Activated T-helper 1 cell treated with Interleukin-2 at 50 U/mL for 16 hours (primary cell): ENCODE measurements around the gene EIF2A.
"Not testable (repeated sequence)": the region's sequence is repeated elsewhere in the genome, so short reads cannot be mapped to it uniquely, and the experiment has no call there.

ENCODE experiments used
- DNase-seq: peaks from one replicate; pipeline ENCODE4 v3.0.0-alpha.2; 2020; ENCODE audit warnings: low read depth

EIF2A gene

DNA sequence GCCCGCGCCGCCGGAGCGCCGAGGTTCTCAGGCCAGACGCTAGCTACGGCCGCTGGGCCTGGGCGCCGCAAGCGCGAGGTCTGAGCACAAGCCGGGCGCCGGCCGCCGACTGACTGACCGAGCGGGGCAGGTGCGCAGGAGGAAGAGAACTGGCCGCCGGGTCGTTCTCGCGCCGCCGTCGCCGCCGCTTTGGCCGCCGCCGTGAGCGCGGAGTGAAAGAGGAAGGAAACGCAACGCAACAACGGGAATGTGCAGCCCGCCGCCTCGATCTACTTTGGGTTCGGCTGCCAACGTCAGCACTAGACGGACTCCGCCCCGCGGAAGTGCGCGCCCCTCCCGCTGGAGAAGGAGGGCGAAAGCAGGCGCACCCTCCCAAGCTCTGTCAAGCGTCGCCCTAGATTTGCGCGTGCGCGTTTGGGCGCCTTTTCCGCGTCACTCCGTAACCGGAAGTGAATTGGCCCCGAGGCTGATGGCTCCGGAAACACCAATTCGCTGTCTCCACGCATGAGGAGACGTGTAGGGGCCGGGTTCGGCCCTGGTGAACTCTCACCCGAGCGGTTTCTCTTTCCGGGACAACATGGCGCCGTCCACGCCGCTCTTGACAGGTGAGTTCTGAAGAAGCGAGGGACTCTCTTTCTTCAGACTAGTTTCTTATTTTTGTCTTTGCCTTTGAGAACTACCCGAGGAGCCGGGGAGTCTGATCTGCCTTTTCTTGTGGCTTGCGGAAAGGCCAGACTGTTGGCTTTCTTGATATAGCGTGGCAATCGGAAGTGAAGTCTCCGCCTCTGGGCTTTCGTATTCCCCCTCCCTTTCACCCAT is at the start of gene EIF2A, which contains the start of gene SERP1:
EIF2A (plus strand) TSS at position 562 of the 819 bp plus-strand sequence; CDS start at position 578, 16 bp downstream.
SERP1 (minus strand) TSS at position 271 of the 819 bp plus-strand sequence. CDS start 361 bp downstream, outside the sequence.
- peak; percentile 99 for DNase-seq

DNA sequence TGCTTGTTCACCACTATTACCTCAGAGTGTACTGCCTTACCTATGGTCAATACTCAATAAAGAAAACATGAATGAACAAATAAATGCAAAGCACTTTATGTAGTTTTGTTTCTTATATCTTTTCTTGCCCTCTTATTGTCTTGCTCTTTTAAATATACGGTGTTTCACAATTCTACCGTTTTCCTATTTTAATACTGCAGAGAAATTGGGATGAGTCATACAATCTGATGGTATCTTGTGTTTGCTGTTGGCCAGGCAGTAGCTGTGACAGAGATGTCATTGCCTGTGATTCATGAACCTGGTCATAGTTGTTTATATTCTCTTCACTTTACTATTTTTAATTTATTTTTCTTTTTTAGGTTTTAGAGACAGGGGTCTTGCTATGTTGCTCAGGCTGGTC is 48.6 kb upstream of the EIF2A start:
- no peak for DNase-seq

DNA sequence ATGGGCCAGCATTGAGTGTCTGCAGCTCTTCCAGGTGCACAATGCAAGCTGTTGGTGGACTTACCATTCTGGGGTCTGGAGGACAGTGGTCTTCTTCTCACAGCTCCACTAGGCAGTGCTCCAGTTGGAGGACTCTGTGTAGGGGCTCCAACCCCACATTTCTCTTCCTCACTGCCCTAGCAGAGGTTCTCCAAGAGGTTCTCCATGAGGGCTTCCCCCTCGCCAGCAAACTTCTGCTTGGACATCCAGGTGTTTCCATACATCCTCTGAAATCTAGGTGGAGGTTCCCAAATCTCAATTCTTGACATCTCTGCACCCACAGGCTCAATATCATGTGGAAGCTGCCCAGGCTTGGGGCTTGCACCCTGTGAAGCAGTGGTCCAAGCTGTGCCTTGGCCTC is 45.6 kb upstream of the EIF2A start:
- not testable (repeated sequence) for DNase-seq

DNA sequence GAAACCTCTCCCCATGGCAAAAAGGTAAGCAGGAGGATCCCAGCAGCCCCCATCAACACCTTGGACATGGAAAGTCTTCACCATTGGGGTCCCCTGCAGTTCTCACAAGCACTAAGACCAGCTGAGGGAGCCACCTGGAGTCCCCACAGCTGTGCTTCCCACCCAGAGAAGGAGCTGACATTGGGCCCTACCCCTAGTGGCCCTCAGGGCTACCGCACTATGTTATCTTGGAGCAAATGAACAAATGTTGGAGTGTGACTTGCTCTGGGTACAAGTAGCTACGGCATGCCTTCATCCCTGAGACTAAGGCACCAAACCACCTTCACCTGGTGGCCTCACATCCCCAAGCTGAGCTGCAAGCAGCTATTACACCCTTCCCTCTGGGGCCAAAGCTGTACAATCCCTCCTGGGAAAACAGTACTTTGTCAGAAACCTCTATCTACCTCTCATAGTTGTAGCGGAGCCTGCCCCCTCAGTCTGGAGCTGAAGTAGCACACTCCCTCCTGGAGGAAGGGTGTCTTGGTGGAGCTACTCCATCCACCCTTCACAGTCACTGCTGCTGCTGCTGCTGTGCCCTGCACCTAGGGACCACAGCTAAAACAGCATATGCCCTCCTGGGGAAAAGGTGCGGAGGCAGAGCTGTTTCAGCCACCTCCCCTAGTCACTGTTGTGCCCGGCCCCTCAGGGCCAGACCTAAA is 43.0 kb upstream of the EIF2A start:
- DNase-seq, result no peak

DNA sequence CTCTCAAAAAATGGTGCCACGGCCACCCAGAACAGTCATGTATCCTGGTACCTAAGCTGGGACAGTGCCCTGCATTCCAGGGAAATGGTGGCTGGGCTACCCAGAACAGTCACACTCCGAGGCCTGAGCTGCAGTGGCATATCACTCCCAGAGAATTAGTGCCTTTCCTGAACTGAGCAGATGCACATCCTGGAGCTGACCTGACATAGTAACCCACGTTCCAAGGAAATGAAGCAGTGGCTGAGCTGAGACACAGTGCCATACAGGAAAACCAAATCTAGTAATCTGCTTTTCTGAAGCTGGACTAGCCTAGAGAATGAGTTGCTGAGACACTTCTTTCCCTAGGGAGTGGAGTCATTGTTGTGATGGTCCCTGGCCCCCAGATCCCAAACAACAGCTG is 42.1 kb upstream of the EIF2A start:
- no peak for DNase-seq

DNA sequence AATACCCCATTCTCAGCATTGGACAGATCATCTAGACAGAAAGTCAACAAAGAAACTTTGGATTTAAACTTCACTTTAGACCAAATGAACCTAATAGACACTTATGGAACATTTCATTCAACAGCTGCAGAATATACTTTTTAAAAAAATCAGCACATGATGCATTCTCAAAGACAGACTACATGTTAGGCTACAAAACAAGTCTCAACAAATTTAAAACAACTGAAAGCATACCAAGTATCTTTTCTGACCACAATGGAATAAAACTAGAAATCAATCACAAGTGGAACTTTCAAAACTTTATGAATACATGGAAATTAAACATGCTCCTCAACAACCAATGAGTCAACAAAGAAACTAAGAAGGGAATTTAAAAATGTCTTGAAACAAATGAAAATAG is 38.2 kb upstream of the EIF2A start:
- DNase-seq, result no peak

DNA sequence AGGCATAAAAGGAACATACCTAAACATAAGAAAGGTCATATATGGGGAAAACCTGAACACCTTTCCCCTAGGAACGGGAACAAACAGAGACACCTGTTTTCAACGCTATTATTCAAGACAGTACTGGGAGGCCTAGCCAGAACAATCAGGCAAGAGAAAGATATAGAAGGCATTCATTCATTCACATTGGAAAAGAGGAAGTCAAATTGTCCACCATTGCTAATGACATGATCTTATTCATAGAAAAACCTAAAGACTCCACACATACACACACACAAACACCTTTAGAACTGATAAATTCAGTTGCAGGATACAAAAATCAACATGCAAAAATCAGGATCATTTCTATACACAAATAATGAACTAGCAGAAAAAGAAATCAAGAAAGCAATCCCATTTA is 36.8 kb upstream of the EIF2A start:
- no peak for DNase-seq

DNA sequence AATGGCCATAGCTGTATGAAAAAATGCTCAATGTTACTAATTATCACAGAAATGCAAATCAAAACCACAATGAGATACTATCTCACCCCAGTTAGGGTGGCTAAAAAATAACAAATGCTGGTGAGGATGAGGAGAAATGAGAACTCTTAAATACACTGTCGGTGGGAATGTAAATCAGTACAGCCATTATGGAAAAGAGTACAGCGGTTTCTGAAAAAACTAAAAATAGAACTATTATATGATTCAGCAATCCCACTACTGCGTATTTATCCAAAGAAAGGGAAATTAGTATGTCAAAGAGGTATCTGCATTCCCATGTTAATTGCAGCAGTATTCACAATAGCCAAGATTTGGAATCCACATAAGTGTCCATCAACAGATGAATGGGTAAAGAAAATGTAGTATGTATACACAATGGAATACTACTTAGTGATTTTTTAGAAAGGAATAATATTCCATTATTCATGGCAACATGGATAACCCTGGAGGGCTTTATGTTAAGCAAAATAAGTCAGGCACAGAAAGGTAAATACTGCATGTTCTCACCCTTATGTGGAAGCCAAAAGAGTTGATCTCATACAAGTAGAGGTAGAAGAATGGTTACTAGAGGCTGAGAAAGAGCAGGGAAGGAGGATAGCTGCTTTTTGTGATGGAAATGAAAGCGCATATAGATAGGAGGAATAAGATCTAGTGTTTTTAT is 35.3 kb upstream of the EIF2A start:
- DNase-seq, result no peak

DNA sequence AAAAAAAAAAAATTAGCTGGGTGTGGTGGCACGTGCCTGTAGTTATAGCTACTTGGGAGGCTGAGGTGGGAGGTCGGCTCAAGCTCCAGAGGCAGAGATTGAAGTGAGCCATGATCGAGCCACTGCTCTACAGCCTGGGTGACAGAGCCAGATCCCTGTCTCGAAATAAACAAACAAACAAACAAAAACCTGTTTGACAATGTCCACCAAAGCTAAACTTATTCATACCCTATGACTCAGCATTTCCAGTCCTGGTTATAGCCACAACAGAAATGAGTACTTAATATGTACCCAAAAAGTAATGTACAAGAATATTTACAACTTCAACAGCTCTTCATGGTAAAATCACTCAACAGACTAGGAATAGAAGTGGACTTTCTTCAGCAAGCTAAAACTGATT is 31.4 kb upstream of the EIF2A start:
- no peak for DNase-seq

DNA sequence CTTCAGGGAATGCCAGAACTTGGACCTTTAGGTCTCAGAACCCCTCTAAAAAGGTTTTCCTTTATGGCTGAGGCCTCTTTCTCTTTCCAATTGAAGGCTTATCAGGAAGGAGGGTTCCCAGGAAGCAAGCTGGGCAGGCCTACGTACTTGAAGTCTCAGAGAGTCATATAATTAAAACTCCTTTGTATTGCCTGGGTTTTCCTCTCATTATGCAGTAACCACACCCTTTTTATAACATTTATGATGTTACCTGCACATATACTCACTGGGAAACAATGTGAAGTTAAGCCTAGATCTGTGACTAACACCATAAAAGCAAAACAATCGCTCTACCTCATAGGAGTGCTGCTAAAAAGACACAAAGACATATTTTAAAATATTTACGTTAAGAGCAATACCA is 27.6 kb upstream of the EIF2A start:
- DNase-seq, result no peak

DNA sequence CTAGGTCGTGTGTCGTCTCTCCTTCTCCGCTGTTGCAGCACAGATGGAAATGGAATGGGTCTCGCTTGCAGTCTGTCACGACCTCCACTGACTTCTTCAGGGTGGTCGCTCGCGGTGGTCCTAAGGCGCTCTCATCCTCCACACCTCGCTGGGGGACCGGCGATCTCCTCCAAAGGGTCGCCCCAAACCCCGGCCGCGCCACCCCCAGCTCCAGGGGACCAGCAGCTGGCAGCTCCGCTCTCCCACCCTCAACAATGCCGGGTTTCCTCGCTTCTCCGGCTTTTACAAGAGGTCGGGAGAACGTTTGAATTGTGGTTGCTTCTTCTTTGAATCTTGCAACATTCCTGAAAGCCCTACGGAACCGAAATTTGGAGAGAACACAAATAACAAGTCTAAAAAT is 26.2 kb upstream of the EIF2A start:
- no peak for DNase-seq

DNA sequence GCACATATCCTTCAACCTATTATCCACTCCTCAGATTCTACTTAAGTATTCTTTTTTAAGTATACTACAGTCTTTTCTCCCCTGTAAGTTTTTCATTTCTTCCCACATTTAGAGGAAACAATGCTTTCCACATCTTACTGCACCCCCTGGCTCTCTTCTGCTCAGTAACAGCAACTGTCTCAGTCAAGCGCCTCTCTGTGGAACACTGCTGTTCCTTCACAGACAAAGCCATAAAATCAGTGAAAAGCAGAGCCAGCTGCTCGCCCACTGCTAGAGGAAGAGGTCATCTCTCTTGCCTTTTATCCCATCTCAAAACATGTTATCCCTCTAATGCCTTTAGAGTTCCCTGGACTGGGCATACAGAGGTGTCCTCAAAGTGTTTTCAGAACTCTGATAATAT is 25.1 kb upstream of the EIF2A start:
- DNase-seq, result no peak

DNA sequence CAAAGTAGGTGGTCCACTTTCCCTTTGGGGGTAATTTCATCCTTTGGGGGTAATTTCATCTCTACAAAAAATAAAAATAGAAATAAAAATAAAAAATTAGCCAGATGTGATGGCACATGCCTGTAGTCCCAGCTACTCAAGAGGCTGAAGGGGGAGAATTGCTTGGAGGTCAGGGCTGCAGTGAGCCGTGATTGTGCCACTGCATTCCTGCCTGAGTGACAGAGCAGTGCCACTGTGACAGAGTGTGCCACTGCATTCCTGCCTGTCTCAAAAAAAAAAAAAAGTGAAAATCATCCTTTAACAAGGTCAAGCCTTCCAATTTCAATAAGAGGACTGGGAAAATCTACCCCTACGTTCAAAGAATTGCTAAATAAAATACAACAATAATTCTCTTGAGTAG is 23.0 kb upstream of the EIF2A start:
- no peak for DNase-seq

DNA sequence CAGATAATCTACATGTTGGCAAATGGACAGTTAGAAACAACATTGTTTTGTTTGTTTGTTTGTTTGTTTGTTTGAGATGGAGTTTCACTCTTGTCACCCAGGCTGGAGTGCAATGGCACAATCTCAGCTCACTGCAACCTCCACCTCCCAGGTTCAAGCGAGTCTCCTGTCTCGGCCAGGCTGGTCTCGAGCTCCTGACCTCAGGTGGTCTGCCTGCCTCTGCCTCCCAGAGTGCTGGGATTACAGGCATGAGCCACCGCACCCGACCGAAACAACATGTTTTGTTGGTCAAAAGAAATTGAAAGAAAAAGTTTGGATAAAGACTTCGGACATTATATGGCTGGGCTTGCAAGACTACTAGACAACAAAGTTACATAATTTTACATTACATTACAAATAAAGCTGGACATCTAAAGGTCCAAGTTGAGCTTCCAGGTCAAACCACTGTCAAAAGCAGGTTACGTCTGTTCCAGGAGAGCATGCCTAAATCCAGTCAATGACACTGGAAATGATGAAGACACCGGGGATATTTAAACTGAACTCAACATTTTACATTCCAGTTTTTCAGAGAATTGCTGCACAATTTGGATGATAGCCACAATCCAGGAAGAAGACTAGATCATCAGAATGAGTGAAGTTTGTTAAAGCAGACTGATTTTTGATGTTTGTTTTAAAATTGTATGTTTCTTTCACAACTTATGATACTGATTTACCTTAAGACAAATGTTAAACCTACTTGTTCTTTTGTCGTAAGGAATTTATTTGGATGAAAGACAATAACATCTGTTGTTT is 18.9 kb upstream of the EIF2A start:
- DNase-seq, result no peak

DNA sequence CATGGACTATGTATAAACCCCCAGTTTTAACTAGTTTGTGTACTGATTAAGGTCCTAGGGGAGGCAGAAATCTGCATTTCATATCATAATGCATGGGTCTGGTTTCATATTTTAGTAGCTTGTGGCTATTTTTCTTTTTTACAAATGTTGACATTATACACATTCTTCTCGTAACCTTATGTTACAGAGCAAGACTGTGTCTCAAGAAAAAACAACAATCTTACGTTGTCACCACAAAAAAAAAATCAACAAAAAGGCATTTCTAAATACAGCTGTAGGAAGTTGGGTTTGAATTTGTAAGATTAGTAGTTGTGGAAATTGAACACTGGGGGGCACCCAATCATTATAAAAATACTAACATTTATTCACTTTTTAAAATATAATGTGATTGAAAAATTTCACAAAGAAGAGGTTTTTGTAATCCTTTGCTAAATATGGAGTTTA is 18.2 kb upstream of the EIF2A start:
- DNase-seq, result no peak

DNA sequence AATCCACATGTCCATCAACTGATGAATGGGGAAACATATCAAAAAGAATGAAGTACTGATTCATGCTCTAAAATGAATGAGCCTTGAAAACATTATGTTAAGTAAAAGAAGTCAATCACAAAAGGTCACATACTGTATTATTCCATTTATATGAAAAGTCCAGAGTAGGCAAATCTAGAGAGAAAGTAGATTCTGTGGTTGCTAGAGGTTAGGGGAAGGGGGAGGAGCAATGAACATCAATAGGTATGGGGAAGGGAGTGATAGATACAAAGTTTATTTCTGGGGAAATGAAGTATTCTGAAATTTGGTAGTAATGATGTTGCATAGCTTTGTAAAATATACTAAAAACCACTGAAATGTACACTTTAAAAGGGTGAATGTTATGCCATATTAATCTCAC is 14.8 kb upstream of the EIF2A start:
- DNase-seq, result no peak

DNA sequence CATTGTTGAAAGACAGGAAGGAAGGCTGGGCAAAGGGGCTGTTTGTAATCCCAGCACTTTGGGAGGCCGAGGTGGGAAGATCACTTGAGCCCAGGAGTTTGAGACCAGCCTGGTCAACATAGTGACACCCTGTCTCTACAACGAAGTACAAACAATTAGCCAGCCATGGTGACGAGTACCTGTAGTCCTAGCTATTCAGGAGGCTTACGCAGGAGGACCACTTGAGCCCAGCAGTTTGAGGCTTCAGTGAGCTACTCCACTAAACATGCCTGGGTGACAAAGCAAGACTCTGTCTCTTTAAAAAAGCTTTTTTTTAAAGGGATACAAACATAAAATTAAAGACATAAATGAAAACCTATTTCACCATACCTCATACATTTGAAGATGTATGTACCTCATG is 11.4 kb upstream of the EIF2A start:
- DNase-seq, result no peak

DNA sequence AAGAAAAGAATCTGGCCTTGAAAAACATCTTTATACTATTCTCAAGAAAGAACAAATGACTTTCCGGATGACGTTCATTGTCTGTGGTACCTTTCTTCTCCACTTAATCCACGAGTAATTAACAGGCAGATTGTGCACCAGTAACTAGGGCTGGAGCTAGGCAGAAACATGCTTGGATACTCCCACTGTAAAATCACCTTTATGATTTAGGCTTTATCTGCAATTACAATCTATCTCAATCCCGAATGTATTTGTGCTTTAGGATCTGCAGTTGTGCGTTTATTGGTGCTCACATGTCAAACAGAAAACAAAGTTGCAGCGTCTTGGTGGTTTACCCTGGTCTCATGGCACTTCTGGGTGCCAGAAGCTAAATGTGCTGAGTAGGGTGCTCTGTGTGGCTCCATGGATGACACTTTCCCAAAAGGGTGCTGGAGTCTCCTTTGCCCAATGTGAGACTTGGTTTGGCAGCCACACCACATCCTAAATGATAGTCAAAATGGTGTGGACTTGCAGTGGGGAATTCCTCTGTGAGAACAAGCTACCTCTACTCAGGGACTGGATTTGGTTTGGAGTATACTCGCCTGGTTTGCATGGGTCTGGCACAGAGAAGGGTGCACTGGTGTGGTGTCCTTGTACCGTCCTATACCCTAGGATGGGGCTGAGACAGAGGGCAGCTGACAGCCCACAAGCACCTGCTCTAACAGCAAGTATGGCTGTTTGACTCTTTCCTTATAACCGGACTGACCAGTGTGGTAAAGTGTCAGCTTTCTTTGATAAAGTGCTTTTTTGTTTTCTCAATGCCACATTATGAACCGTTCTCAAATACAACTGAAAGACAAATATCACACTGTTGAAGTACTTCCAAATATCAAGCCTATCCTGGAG is 8.0 kb upstream of the EIF2A start:
- DNase-seq, result no peak

DNA sequence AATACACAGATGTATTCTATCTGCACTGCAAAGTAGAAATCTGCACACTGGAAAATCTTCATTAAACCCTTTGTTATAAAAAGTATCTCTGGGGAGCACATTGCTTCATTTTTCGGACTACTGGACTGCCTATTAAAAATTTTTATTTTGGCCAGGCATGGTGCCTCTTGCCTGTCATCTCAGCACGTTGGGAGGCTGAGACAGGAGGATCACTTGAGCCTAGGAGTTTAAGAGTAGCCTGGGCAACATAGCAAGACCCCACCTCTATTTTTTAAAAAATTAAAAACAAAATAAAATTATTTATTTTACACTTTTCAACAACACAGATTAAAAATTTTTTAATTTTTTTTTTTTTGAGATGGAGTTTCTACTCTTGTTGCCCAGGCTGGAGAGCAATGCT is 6.3 kb upstream of the EIF2A start:
- DNase-seq, result no peak

DNA sequence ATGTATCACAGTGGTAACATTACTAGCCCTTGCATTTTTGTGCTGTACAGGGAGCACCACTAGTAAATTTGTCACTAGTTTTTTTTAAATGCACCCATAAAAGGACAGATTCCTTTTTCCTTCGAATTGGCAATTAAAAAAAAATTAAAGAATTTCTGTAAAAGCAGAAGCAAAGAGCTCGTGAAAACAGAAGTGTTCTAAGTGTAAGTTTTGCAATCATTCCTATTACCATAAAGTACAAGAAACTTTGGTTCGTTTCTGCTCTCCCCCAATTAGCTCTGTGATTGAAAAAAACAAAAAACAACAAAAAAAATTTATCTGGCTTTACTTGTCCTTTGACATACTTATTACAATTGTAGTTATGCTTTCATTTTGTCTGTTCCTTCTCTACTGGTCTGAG is 5.6 kb upstream of the EIF2A start:
- DNase-seq, result no peak

DNA sequence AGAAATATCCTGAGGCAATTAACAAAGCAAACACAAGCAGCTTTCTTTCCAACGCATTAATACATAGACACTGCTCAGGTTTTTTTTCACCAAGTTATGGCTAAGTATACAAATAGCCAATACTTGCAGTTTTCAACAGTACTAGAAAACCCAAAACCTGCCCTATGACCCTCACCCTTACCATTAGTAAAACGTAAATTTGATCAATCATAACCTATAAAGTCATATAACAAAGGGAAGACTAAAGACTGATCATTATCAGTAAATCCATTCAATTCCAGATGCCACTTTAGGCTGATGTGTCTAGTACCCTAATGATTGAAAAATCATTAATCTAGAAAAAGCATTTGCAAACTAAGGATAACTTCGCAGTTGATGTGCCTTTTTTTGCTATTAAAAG is 3.5 kb upstream of the EIF2A start:
- DNase-seq, result no peak
